ENCODE results near the gene SIGLEC7.
"Not testable (repeated sequence)": the region's sequence is repeated elsewhere in the genome, so short reads cannot be mapped to it uniquely, and the experiment has no call there.

The SIGLEC7 gene

GRCh38 chr19:51139299-51140014 is 2.6 kb upstream of the SIGLEC7 start:
- DNase-seq (ENCODE audit: low read depth): no peak

GRCh38 chr19:51140441-51140840 is 1.7 kb upstream of the SIGLEC7 start:
- DNase-seq (ENCODE audit: low read depth): no peak

- DNase-seq (ENCODE audit: low read depth): no peak
These were observed 920 bp upstream of the SIGLEC7 start for GRCh38 chr19:51141181-51141580.

- DNase-seq (ENCODE audit: low read depth): not testable (repeated sequence)
These were observed 841 bp downstream of the SIGLEC7 start for GRCh38 chr19:51142809-51143475.

GRCh38 chr19:51143486-51143885 is 1.4 kb downstream of the SIGLEC7 start:
- no peak for DNase-seq (ENCODE audit: low read depth)

- DNase-seq (ENCODE audit: low read depth): no peak
These were observed 2.5 kb downstream of the SIGLEC7 start for GRCh38 chr19:51144482-51145045.

- no peak for DNase-seq (ENCODE audit: low read depth)
These were observed 3.9 kb downstream of the SIGLEC7 start for GRCh38 chr19:51145916-51146493.

- no peak for DNase-seq (ENCODE audit: low read depth)
These were observed 4.7 kb downstream of the SIGLEC7 start for GRCh38 chr19:51146751-51147150.

- no peak for DNase-seq (ENCODE audit: low read depth)
These were observed 5.6 kb downstream of the SIGLEC7 start for GRCh38 chr19:51147663-51148062.

GRCh38 chr19:51148580-51148979 is 6.5 kb downstream of the SIGLEC7 start:
- DNase-seq (ENCODE audit: low read depth): no peak

GRCh38 chr19:51150627-51151026 is 8.5 kb downstream of the SIGLEC7 start:
- DNase-seq (ENCODE audit: low read depth): no peak

GRCh38 chr19:51156710-51157109 is 14.6 kb downstream of the SIGLEC7 start:
- no peak for DNase-seq (ENCODE audit: low read depth)

GRCh38 chr19:51157265-51157664 is 15.2 kb downstream of the SIGLEC7 start:
- no peak for DNase-seq (ENCODE audit: low read depth)

- peak; percentile 65 for DNase-seq (ENCODE audit: low read depth)
These were observed 16.5 kb downstream of the SIGLEC7 start for GRCh38 chr19:51158474-51159129.

GRCh38 chr19:51159656-51160055 is 17.6 kb downstream of the SIGLEC7 start:
- no peak for DNase-seq (ENCODE audit: low read depth)

GRCh38 chr19:51161266-51161665 is 19.2 kb downstream of the SIGLEC7 start:
- no peak for DNase-seq (ENCODE audit: low read depth)

- DNase-seq (ENCODE audit: low read depth): no peak
These were observed 19.9 kb downstream of the SIGLEC7 start for GRCh38 chr19:51161867-51162496.

GRCh38 chr19:51163257-51163656 is 21.2 kb downstream of the SIGLEC7 start:
- DNase-seq (ENCODE audit: low read depth): no peak

GRCh38 chr19:51164215-51164614 is 22.1 kb downstream of the SIGLEC7 start:
- DNase-seq (ENCODE audit: low read depth): no peak

GRCh38 chr19:51166846-51167490 is 24.9 kb downstream of the SIGLEC7 start:
- DNase-seq (ENCODE audit: low read depth): no peak

- DNase-seq (ENCODE audit: low read depth): no peak
These were observed 26.6 kb downstream of the SIGLEC7 start for GRCh38 chr19:51168564-51169282.
